Activated naive CD8-positive, alpha-beta T cell treated with anti-CD3 and anti-CD28 coated beads, Interleukin-2, amount 50 U/mL, for 24 hours (primary cell): Measurements from ENCODE around the gene CIITA.

Source experiments
- ATAC-seq: fragments of 150-1000 bp; cut with Tn5 transposase; one replicate; pipeline ENCODE4 v1.10.0; 2021
- DNase-seq: peaks from one replicate; pipeline ENCODE4 v3.0.0; 2021
- H3K27ac Mint-ChIP-seq: one replicate; pipeline ENCODE4 v1.8.0; 2021; ENCODE audit warnings: mild to moderate bottlenecking, mixed read lengths
- H3K27me3 Mint-ChIP-seq: one replicate; pipeline ENCODE4 v1.8.0; 2021; ENCODE audit warnings: mixed read lengths
- H3K36me3 Mint-ChIP-seq: one replicate; pipeline ENCODE4 v1.8.0; 2021; ENCODE audit warnings: low read depth, mixed read lengths
- H3K4me1 Mint-ChIP-seq: one replicate; pipeline ENCODE4 v1.8.0; 2021; ENCODE audit warnings: mixed read lengths
- H3K4me3 Mint-ChIP-seq: one replicate; pipeline ENCODE4 v1.8.0; 2021; ENCODE audit warnings: mild to moderate bottlenecking, moderate library complexity, mixed read lengths
- H3K9me3 Mint-ChIP-seq: one replicate; pipeline ENCODE4 v1.8.0; 2021; ENCODE audit warnings: mixed read lengths

CIITA gene

DNA sequence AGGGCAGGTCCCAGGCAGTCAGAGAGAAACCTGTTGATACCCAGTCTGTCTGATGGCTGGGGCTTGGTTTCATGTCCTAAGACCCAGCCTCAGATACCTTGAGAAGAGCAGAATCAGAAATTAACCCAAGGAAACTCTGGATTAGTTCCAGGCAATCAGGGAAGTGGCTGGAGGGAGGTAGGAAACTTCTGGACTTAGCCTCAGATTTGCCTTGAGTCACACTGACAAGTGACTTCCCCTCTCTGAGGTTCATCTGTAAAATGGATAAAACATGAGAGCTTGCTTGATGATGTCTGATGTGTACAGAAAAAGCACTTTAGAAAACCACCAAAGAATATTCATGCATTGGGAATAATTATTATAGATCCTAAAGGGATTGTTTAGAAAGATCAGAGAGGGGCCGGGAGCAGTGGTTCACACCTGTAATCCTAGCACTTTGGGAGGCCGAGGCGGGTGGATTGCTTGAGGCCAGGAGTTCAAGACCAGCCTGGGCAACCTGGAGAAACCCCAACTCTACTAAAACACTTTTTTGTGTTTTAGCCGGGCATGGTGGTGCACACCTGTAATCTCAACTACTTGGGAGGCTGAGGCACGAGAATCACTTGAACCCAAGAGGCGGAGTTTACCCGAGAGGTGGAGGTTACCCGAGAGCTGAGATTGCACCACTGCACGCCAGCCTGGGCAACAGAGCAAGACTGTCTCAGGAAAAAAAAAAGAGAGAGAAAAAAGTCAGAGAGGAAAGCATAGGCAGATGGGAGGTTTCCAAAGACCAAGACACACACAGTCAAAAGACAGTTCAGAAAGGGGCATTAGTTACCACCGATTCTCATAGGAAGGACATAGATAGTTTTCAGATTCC, 3.8 kb downstream of the CIITA start:
- Mint-ChIP-seq H3K4me1 (peaks cover 65% of the 10 kb centered on the region), H3K27me3 (peaks cover 54% of the 10 kb centered on the region), H3K9me3 (no peaks in the 10 kb centered on the region), H3K36me3 (peaks cover 3% of the 10 kb centered on the region), H3K4me3 (peak overlapping the region; percentile 47), H3K27ac (peak overlapping the region; percentile 43)
- no peak for DNase-seq
- ATAC-seq = no peak

DNA sequence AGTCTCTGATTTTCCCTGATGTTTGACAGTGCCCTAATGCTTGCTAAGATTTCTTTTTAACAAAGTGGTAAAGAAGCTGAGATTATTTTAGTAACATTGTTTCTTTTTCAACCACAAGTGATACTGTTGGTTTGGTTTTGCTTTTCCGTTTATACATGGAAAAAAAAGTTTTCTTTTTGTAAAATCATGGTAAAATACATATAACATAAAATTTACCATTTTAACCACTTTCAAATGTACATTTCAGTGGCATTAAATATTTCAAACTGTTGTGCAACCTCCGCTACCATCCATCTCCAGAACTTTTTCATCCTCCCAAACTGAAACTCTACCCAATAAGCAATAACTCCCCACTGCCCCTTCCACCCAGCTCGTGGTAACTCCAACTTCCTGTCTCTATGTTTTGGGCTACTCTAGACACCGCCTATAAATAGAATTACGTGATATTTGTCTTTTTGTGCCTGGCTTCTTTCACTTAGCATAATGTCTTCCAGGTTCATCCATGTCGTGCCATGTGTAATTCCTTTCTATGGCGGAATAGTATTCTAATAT, 4.6 kb downstream of the CIITA start:
- DNase-seq = no peak
- peaks cover 49% of the 10 kb centered on the region for H3K27me3 Mint-ChIP-seq
- H3K4me3 Mint-ChIP-seq = peak overlapping the region; percentile 47
- ATAC-seq = no peak
- no peaks in the 10 kb centered on the region for H3K9me3 Mint-ChIP-seq
- peak overlapping the region; percentile 21 for H3K27ac Mint-ChIP-seq
- H3K36me3 Mint-ChIP-seq = peaks cover 3% of the 10 kb centered on the region
- H3K4me1 Mint-ChIP-seq = peaks cover 64% of the 10 kb centered on the region

DNA sequence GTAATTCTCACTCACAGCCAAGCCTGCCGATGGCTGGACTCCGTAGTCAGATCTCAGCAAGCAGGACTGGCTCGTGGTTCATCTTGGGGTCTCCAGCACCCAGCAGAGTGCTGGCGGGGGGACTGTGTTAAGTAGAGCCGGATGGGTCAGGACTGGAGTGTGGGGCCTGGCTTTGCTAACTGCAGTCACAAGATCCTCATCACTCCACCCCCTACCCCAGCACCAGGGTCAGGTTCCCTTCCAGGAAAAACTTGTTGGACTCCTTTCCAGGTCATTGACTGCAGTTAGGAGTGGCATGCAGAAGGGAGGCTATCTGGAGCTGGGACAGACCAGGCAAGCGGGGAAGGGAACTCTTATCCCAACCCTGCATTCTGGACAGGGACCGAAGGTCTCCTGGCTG, 6.0 kb downstream of the CIITA start:
- Mint-ChIP-seq H3K4me1 (peaks cover 55% of the 10 kb centered on the region), H3K36me3 (peaks cover 3% of the 10 kb centered on the region), H3K27me3 (peaks cover 42% of the 10 kb centered on the region), H3K4me3 (no peak overlapping the region), H3K27ac (no peak overlapping the region), H3K9me3 (no peaks in the 10 kb centered on the region)
- no peak for DNase-seq
- no peak for ATAC-seq

DNA sequence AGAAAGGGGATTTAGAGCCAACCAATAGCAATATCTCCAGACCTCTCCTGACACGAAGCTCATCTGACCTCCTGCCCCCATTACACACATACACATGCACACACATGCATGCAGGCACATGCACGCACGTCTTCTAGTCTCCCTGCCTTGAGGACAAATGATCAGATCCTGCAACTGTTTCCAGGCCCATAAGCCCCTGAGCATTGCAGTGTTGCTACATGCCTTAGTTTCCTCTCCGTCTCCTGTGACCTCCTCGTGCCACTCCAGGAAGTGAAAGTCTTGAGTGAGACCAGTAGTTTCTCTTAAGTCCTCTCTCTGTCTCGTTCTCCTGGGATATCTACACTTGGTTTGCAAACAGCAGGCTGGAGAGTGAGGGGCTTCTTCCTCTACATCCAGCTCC, 8.2 kb downstream of the CIITA start:
- H3K36me3 Mint-ChIP-seq = no peaks in the 10 kb centered on the region
- H3K4me3 Mint-ChIP-seq = no peak overlapping the region
- no peaks in the 10 kb centered on the region for H3K9me3 Mint-ChIP-seq
- DNase-seq (no peak), ATAC-seq (no peak)
- peaks cover 39% of the 10 kb centered on the region for H3K27me3 Mint-ChIP-seq
- H3K27ac Mint-ChIP-seq = no peak overlapping the region
- peaks cover 56% of the 10 kb centered on the region for H3K4me1 Mint-ChIP-seq

DNA sequence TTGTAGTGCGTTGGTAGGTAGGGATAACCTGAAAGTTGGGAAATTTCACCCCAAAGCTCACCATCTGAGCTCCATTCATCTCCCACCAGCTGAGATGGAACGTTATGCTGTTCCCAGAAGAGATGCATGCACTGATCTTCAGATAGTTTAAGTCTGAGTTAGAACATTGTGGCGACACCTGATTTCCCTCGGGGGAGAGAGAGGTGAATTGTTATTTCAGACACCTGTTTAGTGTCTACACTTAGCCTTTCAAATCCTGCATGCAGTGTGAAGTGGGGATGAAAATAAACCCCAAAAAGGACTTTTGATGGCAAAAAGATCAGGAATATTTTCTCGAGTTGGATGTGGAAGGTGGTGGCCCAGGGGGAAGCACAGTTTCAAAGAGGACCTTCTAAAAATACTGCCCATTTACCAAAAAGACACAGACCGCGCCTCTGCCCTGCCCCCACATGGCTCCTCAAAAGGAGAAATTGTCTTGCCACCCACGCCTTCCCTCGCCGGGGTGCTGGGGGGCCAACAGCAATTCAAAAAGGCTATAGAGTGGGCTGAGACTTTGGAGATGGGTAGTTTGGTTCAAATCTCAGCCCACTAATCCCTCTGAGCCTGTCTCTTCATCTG, 11.4 kb downstream of the CIITA start:
- Mint-ChIP-seq H3K27ac (peak overlapping the region; percentile 56), H3K4me1 (peaks cover 39% of the 10 kb centered on the region), H3K4me3 (no peak overlapping the region), H3K36me3 (no peaks in the 10 kb centered on the region), H3K9me3 (no peaks in the 10 kb centered on the region), H3K27me3 (peaks cover 32% of the 10 kb centered on the region)
- DNase-seq = no peak
- no peak for ATAC-seq

DNA sequence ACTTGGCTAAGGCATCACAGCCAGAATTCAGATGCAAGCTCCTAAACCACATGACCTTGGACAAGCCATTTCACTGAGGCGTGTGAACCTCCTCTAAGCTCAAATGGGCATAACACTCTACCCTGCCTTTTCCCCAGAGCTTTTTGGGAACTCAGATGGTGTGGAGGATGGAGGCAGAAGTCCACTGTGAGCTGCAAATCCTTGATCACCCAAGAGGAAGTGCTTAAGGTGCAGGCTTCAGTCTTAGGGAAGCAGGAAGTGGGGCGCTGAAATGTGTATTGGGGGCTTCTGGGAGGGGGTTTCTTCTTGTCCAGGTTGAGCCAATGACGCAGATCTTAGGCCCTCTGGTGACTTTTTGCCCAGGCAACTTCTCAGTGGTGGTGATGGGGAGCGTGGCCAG, 12.9 kb downstream of the CIITA start:
- DNase-seq = no peak
- H3K36me3 Mint-ChIP-seq = no peaks in the 10 kb centered on the region
- peaks cover 21% of the 10 kb centered on the region for H3K27me3 Mint-ChIP-seq
- H3K27ac Mint-ChIP-seq = peak overlapping the region; percentile 18
- H3K9me3 Mint-ChIP-seq = no peaks in the 10 kb centered on the region
- H3K4me1 Mint-ChIP-seq = peaks cover 37% of the 10 kb centered on the region
- H3K4me3 Mint-ChIP-seq = no peak overlapping the region
- no peak for ATAC-seq

DNA sequence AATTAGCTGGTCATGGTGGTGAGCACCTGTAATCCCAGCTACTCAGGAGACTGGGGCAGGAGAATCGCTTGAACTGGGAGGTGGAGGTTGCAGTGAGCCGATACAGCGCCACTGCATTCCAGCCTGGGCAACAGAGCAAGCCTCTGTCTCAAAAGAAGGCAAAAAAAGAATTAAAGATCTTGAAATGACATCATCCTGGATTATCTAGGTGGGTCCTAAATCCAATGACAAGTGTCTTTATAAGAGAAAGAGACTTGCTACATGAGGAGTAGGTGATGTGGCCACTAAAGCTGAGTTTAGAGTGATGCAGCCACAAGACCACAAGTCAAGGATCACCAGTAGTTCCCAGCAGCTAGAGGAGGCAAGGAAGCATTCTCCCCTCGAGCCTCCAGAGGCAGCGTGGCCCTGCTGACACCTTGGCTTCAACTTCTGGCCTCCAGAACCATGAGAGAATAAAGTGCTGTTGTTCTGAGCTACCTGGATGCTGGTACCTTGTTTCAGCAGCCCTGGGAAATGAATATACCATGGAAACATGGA, 15.8 kb downstream of the CIITA start:
- no peak overlapping the region for H3K4me3 Mint-ChIP-seq
- H3K36me3 Mint-ChIP-seq = peaks cover 1% of the 10 kb centered on the region
- ATAC-seq (no peak), DNase-seq (no peak)
- H3K9me3 Mint-ChIP-seq = no peaks in the 10 kb centered on the region
- peaks cover 35% of the 10 kb centered on the region for H3K4me1 Mint-ChIP-seq
- peaks cover 22% of the 10 kb centered on the region for H3K27me3 Mint-ChIP-seq
- H3K27ac Mint-ChIP-seq = no peak overlapping the region

DNA sequence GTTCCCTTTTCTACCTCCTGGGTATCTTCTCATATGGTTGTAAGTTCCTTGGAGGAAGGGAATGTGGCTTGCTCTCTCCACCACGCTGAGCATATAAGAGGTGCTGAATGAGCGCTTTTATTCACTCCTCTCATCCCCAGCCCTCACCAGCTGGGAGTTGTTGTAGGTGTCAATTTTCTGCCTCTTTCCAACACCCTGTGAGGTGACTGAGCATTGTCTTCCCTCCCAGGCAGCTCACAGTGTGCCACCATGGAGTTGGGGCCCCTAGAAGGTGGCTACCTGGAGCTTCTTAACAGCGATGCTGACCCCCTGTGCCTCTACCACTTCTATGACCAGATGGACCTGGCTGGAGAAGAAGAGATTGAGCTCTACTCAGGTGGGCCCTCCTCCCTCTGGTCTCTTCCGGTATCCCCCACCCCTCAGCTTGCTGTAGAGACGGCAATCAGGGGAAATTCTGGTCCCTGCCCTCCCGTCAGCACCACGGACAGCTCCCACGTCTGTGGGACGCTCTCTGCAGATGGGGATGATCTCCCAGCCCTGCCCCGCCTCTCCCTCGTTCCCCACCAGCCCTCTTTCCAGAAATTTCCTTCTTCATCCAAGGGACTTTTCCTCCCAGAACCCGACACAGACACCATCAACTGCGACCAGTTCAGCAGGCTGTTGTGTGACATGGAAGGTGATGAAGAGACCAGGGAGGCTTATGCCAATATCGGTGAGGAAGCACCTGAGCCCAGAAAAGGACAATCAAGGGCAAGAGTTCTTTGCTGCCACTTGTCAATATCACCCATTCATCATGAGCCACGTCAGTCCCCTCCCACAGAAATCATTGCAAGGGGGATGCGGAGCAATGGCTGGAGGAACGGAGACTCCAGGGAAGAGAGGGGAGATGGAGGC, 18.3 kb downstream of the CIITA start:
- Mint-ChIP-seq H3K36me3 (peaks cover 3% of the 10 kb centered on the region), H3K4me1 (peaks cover 17% of the 10 kb centered on the region)

DNA sequence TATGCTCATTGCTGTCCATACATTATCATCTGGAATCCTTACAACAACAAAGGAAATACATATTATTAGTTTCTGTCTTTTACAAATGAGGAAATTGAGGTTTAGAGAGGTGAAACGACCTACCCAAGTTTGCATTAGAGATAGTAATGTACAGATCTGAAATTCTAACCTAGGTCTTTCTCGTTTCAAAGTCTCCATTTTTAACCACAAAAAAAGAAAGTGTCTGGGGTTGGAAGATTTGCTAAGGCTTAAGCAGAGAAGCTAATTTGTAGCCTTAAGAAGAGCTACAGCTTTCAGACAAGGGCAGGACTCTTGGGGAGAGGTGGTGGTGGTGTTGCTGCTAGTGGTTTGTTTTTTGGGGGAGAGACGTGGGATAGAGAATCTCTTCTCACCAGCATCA, 19.2 kb downstream of the CIITA start:
- DNase-seq (no peak), ATAC-seq (no peak)
- no peaks in the 10 kb centered on the region for H3K9me3 Mint-ChIP-seq
- H3K27me3 Mint-ChIP-seq = peaks cover 9% of the 10 kb centered on the region
- H3K4me1 Mint-ChIP-seq = peaks cover 14% of the 10 kb centered on the region
- peaks cover 3% of the 10 kb centered on the region for H3K36me3 Mint-ChIP-seq
- no peak overlapping the region for H3K27ac Mint-ChIP-seq
- H3K4me3 Mint-ChIP-seq = no peak overlapping the region

More for the DNA sequence above, 18.3 kb downstream of the CIITA start:
- Mint-ChIP-seq H3K4me3 (no peak overlapping the region), H3K27me3 (peaks cover 9% of the 10 kb centered on the region), H3K27ac (no peak overlapping the region), H3K9me3 (no peaks in the 10 kb centered on the region)
- ATAC-seq = no peak
- peak; percentile 54 for DNase-seq

DNA sequence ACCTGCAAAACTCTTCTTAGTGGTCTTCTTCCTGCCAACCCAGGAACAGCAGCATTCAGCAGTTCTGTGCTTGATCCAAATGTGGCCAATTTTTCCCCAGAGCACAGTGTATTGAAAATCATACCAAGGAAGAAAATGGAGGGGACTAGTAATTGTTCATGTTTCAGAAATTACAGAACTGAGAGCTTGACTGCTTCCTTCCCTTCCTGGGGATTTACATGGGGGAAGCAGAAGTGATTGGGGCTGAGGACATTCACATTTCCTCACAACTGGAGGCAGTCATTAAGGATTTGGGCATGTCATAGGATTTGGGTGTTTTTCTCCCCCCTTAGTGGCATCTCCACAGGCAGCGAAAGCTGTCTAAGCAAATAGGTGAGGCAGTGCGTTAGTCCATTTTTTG, 19.7 kb downstream of the CIITA start:
- no peak overlapping the region for H3K4me3 Mint-ChIP-seq
- ATAC-seq (no peak), DNase-seq (no peak)
- H3K9me3 Mint-ChIP-seq = no peaks in the 10 kb centered on the region
- H3K4me1 Mint-ChIP-seq = peaks cover 13% of the 10 kb centered on the region
- peaks cover 9% of the 10 kb centered on the region for H3K27me3 Mint-ChIP-seq
- H3K27ac Mint-ChIP-seq = no peak overlapping the region
- H3K36me3 Mint-ChIP-seq = peaks cover 3% of the 10 kb centered on the region

DNA sequence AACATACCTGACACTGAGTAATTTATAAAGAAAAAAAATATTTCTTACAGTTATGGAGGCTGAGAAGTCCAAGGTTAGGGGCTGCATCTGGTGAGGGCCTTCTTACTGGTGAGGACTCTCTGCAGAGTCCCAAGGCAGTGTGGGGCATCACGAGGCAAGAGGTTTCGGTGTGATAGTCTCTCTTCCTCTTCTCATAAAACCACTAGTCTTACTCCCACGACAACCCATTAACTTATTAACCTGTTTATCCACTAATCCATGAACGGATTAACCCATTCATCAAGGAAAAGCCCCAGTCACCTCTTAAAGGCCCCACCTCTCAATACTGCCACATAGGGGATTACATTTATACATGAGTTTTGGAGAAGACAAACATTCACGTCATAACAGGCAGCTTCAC, 20.1 kb downstream of the CIITA start:
- peaks cover 12% of the 10 kb centered on the region for H3K4me1 Mint-ChIP-seq

DNA sequence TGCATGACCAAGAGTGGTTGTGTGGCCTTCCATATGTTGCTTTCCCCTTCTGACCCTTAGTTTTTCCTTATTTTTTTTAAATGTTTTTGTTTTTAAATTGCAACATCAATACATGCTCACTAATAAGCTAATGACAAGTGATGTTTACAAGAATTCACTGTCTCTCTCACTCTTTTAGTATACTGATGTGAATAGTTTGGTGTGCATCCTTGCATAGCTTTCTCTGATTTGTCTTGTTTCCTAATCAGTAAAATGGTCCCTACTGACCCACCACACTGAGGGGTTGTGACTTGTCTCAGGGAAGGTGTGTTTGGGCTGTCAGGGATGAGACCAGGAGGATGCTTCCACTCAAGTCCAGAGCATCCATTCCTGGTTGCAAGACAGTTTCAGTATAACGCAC, 26.0 kb downstream of the CIITA start:
- H3K4me1 Mint-ChIP-seq = no peaks in the 10 kb centered on the region
- H3K4me3 Mint-ChIP-seq = no peak overlapping the region
- H3K9me3 Mint-ChIP-seq = no peaks in the 10 kb centered on the region
- ATAC-seq (no peak), DNase-seq (no peak)
- no peak overlapping the region for H3K27ac Mint-ChIP-seq
- H3K27me3 Mint-ChIP-seq = no peaks in the 10 kb centered on the region
- H3K36me3 Mint-ChIP-seq = peaks cover 10% of the 10 kb centered on the region

More for the DNA sequence above, 20.1 kb downstream of the CIITA start:
- peaks cover 3% of the 10 kb centered on the region for H3K36me3 Mint-ChIP-seq
- ATAC-seq = no peak
- no peak for DNase-seq
- H3K27me3 Mint-ChIP-seq = peaks cover 9% of the 10 kb centered on the region
- H3K9me3 Mint-ChIP-seq = no peaks in the 10 kb centered on the region
- no peak overlapping the region for H3K4me3 Mint-ChIP-seq
- no peak overlapping the region for H3K27ac Mint-ChIP-seq

DNA sequence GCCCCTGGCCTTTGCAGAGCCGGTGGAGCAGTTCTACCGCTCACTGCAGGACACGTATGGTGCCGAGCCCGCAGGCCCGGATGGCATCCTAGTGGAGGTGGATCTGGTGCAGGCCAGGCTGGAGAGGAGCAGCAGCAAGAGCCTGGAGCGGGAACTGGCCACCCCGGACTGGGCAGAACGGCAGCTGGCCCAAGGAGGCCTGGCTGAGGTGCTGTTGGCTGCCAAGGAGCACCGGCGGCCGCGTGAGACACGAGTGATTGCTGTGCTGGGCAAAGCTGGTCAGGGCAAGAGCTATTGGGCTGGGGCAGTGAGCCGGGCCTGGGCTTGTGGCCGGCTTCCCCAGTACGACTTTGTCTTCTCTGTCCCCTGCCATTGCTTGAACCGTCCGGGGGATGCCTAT, 29.5 kb downstream of the CIITA start:
- Mint-ChIP-seq H3K9me3 (no peaks in the 10 kb centered on the region), H3K36me3 (peaks cover 8% of the 10 kb centered on the region), H3K4me3 (no peak overlapping the region), H3K4me1 (no peaks in the 10 kb centered on the region), H3K27me3 (no peaks in the 10 kb centered on the region), H3K27ac (no peak overlapping the region)
- no peak for DNase-seq
- no peak for ATAC-seq
